GM18867 (cell line): Measurements from ENCODE around the gene ANKRD12.
"Not testable (repeated sequence)": the region's sequence is repeated elsewhere in the genome, so short reads cannot be mapped to it uniquely, and the experiment has no call there.

Experiments
- ATAC-seq: cut with Tn5 transposase; IDR thresholded peaks from one replicate; pipeline ENCODE4 v1.9.1; 2021; ENCODE audit warnings: mild to moderate bottlenecking, moderate library complexity; ENCODE audit not compliant: unreplicated experiment

The ANKRD12 gene

DNA sequence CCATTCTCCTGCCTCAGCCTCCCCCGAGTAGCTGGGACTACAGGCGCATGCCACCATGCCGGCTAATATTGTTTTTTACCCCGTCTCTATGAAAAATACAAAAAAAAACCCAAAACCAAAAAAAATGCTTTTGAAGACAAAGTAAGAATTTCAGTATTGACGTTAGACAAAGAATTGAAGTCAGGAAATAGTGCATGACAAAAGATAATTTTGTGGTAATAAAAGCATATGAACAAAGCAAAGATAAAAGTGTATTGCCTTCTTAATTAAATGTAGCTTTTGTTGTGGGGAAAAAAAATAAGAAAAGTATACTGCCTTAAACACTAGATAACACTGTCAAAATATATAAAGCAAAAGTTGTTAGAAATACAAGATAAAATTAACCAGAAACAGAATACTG lies 86.8 kb downstream of the ANKRD12 start:
- ATAC-seq, result no peak

DNA sequence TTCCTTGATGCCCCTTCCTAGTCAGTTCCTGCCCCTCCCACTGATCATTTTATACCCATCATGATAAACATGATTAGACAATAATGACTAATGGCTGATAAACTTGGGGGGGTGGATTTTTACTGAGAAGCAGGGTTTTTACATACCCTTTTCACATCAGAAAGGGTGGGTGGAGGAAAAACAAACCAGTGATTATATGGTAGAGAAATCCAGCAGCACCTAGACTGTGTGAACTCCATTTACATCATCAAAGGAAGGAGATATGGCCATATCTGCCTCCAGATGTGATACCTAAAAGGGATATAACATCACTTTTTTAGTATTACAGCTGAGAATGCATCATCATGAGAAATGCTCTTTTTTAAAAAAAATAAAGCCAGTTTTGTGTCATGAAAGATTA lies 89.9 kb downstream of the ANKRD12 start:
- no peak for ATAC-seq

DNA sequence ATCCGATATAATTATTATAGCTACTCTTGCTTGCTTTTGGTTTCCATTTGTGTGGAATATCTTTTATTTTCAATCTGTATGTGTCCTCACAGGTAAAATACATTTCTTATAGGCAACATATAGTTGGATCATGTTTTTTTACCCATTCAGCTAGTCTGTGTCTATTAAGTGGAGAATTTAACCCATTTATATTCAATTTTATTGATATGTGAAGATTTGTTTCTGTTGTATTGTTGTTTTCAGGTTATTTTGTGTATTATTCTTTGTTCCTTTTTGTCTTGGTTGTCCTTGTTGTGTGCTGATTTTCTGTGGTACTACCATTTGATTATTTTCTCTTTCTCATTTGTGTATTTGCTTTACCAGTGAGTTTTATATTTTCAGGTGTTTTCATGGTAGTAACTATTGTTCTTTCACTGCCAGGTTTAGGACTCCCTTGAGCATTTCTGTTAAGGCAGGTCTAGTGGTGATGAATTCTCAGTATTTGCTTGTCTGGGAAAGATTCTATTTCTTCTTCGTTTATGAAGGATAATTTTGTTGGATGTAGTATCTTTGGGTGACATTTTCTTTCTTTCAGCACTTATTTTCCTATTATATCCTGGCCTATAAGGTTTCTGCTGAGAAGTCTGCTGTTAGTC lies 95.4 kb downstream of the ANKRD12 start:
- no peak for ATAC-seq

DNA sequence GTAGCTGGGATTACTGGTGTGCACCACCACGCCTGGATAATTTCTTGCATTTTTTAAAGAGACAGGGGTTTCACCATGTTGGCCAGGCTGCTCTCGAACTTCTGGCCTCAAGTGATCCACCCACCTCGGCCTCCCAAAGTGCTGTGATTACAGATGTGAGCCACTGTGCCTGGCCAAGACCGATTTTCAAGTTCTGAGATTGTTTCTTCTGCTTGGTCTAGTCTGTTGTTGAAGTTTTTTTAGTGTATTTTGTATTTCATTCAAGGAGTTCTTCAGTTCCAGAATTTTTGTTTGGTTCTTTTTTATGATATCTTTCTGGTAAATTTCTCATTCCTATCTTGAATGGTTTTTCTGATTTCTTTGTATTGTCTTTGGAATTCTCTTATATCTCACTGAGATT lies 96.4 kb downstream of the ANKRD12 start:
- ATAC-seq, result no peak

DNA sequence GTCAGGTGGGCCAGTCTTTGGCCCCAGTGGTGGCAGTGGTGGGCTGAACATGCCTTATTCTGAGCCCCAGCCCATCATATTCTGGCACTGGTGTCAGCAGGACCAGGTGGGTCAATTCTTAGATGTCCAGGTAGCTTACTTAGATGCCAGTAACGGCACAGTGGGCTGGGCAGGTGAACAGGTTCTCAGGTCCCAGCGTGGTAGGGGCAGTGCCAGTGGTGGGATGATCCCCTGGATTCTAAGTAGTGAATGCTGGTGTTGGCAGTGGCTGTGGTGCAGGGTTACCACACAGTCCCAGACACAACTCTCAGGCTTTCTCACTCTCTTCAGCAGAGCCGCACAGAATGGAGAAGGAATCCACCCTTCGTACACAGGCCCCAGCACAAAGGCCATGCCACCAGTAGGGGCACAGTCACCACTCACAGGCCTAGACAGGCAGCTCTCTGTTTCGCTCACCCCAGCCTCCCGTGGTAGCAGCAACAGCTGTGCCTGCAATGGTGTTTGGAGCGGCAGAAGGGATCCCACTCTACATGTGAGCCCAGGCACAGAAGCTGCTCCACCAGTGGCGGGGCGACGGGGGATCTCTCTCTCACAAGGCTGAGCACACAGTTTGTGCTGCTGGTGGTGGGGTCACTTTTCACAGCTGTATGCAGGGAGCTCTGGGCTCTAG lies 97.3 kb downstream of the ANKRD12 start:
- no peak for ATAC-seq

DNA sequence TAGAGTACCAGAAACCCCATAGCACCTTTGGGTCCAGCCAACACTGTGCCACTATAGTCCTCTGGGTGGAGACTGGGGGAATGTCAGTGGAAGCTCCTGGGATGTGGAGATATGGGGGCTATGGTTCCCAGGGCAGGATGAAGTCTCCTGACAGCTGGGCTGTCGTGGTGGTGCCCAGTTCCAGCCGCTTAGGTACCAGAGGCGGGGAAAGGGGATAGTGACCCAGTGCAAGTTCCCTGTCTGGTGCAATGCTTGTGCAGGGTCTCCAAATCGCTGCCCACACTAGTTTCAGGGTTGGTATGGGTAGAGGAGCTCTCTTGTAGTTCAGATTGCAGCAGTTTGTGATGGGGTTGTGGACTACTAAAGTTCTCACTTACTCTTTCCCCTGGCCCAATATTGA lies 97.9 kb downstream of the ANKRD12 start:
- ATAC-seq, result no peak

DNA sequence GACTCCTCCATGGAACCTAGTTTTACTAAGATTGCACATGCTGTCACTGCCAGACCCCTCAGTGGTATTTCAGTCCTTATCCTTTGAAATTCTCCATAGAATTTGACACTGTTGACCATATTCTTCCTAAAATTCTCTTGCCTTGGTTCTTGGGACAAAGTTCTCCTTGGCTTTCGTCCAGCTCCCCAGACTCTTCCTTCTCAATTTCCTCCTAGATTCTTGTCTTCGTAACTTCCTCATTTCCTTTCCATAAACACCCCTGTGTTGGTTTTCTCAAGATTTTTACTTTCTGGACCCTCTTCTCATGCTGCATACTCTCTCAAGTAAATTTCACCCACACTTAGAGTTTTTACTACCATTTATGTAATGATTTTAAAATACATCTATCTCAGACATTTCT lies 101.4 kb downstream of the ANKRD12 start:
- ATAC-seq, result no peak

DNA sequence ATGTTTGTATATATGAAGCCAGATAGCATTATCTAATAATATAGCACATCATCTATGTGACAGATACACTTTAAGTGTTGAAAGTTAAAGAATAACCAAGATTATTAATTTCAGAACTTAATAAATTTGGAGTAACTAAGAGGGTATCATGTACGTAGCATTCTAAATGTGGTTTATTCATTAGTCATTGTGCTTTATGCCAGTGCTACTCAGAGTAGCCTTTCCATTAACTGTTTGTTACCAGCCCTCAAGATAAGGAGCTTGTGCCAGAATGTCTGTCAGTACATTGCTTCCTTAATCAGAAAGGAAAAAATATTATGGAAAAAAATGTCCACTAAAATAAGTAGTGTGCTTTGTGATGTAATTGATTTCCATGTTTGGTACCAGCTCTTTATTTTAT lies 103.1 kb downstream of the ANKRD12 start:
- ATAC-seq, result peak; percentile 26

DNA sequence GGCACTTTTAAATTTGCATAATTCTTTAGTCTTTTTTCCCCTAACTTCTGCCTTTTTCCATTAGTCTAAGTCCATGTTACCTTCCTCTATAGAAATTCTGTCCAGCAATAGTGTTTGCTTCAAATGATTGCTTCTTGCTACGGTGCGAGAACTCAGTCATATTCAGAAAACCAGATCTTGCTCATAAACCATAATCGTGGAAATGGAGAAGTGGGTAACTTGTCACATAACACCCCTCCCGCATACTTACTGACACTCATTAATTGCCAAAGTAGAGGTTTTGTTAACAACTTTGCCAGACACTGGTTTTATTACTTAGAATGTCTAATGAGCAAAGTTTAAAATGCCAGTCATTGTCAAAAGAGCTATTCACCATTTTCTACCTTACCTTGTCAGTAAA lies 103.7 kb downstream of the ANKRD12 start:
- ATAC-seq, result peak; percentile 51

DNA sequence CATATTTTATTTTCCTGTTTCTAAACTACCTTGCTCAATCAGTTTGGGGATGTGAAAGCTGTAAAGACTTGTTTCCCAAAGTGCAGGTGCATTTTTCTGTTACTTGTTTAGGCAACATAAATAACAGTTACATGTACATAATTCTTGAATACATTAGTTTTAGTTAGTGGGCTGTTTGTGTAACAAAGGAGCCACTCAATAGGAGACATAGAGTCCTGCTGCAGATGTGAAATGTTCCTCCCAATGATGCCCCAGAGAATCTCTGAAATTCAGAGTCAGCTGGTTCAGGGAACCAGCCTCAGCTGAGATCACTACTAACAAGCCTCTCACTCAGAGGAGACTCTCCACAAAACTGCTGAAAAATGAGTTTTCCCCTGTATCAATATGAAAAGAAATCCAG lies 106.4 kb downstream of the ANKRD12 start:
- no peak for ATAC-seq

DNA sequence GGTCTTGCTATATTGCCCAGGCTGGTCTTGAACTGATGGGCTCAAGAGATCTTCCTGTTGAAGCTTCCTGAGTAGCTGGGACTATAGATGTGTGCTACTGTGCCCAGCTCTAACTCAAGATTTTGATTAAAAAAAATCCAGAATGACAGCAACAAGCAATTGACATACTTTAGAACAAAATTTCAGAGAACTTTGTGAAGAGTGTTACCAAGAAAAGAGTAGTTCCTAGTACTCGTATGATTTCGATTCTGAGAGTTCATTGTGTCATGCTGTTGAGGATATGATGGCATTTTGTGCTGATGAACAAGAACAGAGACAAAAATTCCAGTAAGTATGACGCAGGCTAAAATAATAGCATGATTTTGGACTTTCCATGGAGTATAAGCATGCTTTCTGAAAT lies 107.8 kb downstream of the ANKRD12 start:
- no peak for ATAC-seq

DNA sequence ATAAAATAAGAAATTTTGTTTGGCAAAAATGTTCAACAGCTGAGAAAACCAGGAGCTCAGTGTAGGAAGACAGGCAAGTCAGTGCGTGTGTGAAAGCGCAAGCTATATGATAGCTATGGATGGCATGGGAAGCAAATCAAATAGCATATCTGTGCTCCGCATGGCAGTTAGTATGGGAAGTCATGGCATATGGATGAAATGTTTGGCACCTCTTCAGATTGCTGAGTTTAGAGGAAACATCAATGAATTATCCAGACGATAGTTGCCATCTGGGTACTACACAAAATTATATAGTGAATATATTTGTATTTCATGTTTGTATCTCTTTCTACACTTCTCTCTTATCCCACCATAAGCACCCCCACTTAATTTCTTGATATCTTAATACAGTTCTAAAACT lies 112.1 kb downstream of the ANKRD12 start:
- ATAC-seq, result no peak

DNA sequence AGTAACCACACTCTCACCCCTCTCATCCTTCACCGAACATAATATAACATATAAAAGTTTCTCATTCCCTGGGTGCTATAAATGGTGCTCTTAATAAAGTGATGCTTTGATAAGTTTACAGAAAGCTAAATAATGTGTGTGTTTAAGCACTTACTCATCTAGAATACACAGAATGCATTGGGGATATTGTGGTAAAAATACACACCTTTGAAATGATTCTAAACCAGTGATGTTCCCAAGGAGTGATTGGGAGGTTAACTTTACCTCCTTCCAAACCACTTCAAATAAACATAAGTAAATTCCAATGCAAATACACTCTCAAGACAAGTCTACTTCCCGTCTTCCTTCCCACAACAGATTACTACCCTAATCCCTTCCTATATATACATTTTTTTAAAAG lies 112.7 kb downstream of the ANKRD12 start:
- no peak for ATAC-seq

DNA sequence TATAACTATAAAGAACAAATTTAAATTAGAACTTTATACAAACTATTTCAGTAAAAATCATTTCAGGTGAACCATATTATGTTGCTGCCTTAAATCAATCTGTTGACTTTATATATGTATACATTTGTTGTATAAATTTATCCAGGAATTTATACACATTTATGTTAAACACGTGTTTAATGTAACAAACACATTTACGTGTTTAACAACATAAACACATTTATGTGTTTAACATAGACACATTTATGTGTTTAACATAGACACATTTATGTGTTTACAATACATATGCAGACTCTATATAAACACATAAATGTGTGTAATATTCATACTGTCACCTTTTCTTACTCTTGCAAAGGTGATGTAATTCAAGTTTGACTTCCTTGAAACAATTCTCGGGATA lies 122.6 kb downstream of the ANKRD12 start:
- ATAC-seq, result no peak

DNA sequence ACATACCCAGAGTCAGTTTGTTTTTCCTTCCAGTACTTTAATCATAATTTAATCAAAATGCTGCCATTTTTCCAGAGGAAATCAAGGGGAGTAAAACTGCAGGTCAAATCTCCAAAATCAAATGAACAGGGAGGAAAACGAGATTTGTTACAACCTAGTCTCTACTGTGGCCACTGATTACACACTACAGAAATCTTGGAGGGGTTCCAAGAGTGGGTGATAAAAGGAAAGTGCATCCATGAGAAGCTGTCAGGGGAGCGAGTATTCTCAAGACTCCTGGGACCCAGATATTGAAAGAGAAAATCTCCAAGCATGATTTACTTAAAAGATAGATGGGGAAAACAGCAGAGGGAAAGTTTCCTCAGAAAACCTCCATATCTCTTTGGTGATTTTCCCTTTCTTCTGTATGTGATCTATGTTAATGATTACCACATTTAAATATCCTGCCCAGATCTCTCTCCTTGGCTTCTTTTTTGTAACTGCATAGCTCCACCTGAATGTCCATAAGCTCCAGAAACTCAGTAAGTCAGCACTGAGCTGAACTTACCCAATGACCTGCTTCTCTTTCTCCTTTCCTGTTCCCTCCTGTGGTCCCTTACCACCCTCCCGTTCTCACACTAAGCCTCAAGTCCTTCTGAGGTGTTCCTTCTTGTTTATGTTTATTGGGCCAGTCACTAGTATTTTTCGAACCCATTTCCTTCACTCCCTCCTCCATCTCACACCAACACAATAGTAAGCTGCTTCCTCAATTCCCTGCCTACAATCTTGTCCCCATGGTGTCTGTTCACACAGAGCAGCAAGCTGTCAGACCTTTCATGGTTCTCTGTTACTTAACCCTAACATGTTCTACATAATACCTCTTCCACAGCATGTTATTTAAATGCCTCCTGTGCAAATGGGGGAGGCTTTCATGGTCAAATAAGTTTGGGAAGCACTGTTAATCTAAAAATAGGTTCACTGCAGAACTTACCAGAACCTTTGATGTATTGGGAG lies 124.1 kb downstream of the ANKRD12 start:
- no peak for ATAC-seq

DNA sequence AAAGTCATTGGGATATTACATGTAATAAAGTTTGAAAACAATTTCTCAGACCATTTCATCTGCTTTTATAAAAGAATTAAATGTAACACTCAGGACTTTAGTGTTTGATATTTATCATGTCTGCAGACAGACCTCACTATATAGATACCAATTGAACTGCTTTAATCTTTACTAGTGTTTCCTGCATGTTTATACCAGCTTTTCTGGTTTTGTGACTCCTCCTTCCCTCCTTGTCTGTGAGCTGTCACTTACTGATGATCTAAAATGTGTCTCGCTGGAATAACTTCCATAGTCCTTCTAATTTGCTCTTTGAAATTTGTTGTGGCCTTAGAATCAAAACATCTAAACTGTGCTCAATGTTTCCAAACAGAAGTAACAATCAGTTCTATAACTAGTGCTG lies 126.7 kb downstream of the ANKRD12 start:
- ATAC-seq, result no peak

DNA sequence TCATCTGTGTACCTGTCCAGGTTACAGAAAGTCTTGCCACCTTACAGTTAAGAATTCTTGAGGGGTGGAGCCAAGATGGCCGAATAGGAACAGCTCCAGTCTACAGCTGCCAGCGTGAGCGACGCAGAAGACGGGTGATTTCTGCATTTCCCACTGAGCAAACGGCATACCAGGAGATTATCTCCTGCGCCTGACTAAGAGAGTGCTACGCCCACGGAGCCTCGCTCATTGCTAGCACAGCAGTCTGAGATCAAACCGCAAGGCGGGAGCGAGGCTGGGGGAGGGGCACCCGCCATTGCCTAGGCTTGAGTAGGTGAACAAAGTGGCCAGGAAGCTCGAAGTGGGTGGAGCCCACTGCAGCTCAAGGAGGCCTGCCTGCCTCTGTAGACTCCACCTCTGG lies 128.2 kb downstream of the ANKRD12 start:
- not testable (repeated sequence) for ATAC-seq

DNA sequence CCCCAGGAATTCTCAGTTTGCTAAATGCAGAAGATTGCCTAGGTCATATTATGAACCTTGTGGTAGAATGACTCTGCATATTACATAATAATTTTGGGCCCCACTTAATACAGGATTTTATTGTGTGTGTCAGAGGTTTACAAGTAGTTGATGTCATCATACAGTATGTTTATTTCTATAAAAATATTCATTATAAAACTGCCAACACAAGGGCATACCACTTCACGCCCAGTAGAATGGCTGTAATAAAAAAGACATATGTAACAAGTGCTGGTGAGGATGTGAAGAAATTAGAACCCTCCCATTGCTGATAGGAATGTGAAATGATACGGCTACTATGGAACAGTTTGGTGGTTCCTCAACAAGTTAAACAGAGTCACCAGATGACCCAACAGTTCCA lies 136.6 kb downstream of the ANKRD12 start:
- ATAC-seq, result no peak

DNA sequence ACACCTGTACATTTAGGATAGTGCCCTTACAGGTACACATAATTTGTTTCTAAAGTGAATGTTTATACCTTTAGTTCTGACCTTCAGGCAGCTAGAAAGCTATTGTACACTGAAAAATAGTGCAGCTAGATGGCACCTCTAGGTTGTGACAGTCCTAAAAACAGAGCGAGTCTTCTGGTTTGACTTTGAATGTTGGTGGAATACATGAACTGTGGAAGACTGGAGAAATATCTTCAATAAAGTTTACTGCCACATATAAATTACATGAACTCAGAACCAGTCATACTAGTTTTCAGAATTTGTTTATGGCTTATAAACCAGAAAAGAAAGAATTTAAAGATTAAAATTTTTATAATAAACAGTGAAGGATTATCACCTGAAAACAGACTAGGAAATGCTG lies 139.3 kb downstream of the ANKRD12 start:
- ATAC-seq, result no peak

DNA sequence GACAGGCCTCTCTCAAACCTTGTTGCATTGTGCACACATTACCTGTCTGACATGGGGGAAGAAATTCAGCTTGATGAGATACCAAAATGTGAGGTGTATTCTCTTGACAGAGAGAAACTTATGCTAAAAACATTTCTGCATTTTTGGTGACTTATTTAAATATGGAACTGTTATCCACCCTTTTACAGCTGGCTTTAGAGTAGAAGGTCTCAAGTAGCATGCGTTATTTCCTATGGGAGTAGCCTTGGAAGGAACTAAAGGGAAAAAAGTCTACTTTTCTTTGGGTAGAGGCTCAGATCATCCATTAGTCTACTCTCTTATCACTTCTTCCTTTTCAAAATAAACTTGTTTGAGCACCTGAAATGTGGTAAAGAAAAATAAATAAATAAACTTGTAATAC lies 141.4 kb downstream of the ANKRD12 start:
- no peak for ATAC-seq

DNA sequence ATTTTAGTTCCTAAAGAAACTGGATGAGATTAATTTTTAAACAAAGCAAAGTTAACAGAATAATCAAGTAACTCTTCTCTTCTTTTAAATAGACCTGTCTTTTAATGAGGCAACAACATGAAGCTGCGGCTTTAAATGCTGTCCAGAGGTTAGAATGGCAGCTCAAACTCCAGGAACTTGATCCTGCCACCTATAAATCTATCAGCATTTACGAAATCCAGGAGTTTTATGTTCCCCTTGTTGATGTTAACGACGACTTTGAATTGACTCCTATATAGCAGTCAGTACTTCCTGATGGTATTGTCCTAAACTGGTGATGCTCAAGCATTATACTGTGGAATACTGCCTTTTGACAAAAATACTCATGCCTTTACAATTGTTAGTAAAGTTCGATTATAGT lies 144.3 kb downstream of the ANKRD12 start:
- no peak for ATAC-seq

DNA sequence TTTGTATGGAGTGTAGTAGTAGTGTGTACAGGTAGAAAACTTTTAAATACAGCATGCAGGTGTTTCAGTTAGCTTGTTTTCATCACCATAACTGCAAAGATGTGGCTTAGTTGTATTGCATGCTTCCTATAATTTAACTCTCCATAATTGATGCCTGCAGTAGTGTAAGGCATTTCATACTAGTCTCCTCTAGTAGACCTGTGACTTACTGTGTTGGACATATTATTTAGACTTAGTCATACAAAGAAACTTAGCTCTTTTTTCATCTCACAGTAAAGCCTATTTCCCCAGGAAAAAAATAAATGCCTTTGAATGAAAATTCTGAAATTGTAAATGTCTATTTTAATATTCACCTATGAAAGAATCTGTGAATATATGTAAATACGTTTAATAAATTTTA lies 145.2 kb downstream of the ANKRD12 start:
- ATAC-seq, result no peak
